ENCODE results near the gene TPX2. TPM values are rescaled to one million over a fixed set of nuclear protein-coding genes. Genes with fewer than 3 reads are reported as not detected.

The TPX2 gene
- total and polyA plus RNA-seq, 2 experiments from 2014 or later, result 37.7 to 39.6 TPM

GRCh38 chr20:31839782-31840487 lies 100.8 kb downstream of the TPX2 start:
- DNase-seq, result peak; percentile 42
- Histone ChIP-seq H2AFZ (no peak overlapping the region), H3K79me2 (ENCODE audit: insufficient read depth) (no peaks in the 10 kb centered on the region), H3K9me3 (ENCODE audit: low read depth) (no peaks in the 10 kb centered on the region), H3K9ac (no peak overlapping the region), H4K20me1 (ENCODE audit: insufficient read depth) (no peaks in the 10 kb centered on the region), H3K27ac (no peak overlapping the region), H3K27me3 (replicated peaks; ENCODE audit: insufficient read depth) (no peaks in the 10 kb centered on the region), H3K4me2 (ENCODE audit: unreplicated experiment) (no peak overlapping the region), H3F3A (ENCODE audit: insufficient read depth) (peaks cover 24% of the 10 kb centered on the region), H3K9me2 (ENCODE audit: insufficient read depth) (no peaks in the 10 kb centered on the region), H3K4me3 (no peak overlapping the region), H3K4me1 (ENCODE audit: insufficient read depth) (peaks cover 50% of the 10 kb centered on the region), H3K36me3 (ENCODE audit: low read depth) (no peaks in the 10 kb centered on the region)
- WGBS, 2 experiments (ENCODE audit: low coverage in 1 of 2, low lambda C conversion rate in 2 of 2, missing lambda C conversion rate in 2 of 2), result 69 to 79% methylated on average over 5 of the region's 5 CpGs
- no peak for TF ChIP-seq EZH2phosphoT487 (IDR thresholded peaks at IDR 0.05; ENCODE audit: insufficient read depth, low read depth)
- TF ChIP-seq EZH2 (IDR thresholded peaks at IDR 0.05; ENCODE audit: insufficient read depth, poor library complexity, severe bottlenecking), result no peak
- in situ Hi-C loops (cut with MboI), result no loop called here

- Histone ChIP-seq H3K27ac (no peak overlapping the region), H3K36me3 (ENCODE audit: low read depth) (no peaks in the 10 kb centered on the region), H2AFZ (no peak overlapping the region), H3K4me3 (no peak overlapping the region), H3K9ac (no peak overlapping the region), H3K27me3 (replicated peaks; ENCODE audit: insufficient read depth) (no peaks in the 10 kb centered on the region), H3K4me2 (ENCODE audit: unreplicated experiment) (no peak overlapping the region), H3K79me2 (ENCODE audit: insufficient read depth) (no peaks in the 10 kb centered on the region), H3K9me3 (ENCODE audit: low read depth) (no peaks in the 10 kb centered on the region), H3F3A (ENCODE audit: insufficient read depth) (peaks cover 24% of the 10 kb centered on the region), H3K9me2 (ENCODE audit: insufficient read depth) (no peaks in the 10 kb centered on the region), H4K20me1 (ENCODE audit: insufficient read depth) (no peaks in the 10 kb centered on the region), H3K4me1 (ENCODE audit: insufficient read depth) (peaks cover 44% of the 10 kb centered on the region)
- no peak for TF ChIP-seq EZH2phosphoT487 (IDR thresholded peaks at IDR 0.05; ENCODE audit: insufficient read depth, low read depth)
- TF ChIP-seq EZH2 (IDR thresholded peaks at IDR 0.05; ENCODE audit: insufficient read depth, poor library complexity, severe bottlenecking), result no peak
- DNase-seq, result peak; percentile 58
- in situ Hi-C loops (cut with MboI), result no loop called here
- 68 to 72% methylated on average over 14 to 15 of the region's 15 CpGs for WGBS, 2 experiments (ENCODE audit: low coverage in 1 of 2, low lambda C conversion rate in 2 of 2, missing lambda C conversion rate in 2 of 2)
Measured at GRCh38 chr20:31840906-31841816, 102.1 kb downstream of the TPX2 start.

- no peaks in the 10 kb centered on the region for H3K9me2 ChIP-seq (ENCODE audit: insufficient read depth)
- TF ChIP-seq EZH2phosphoT487 (IDR thresholded peaks at IDR 0.05; ENCODE audit: insufficient read depth, low read depth), result no peak
- TF ChIP-seq EZH2 (IDR thresholded peaks at IDR 0.05; ENCODE audit: insufficient read depth, poor library complexity, severe bottlenecking), result no peak
- H3K79me2 ChIP-seq (ENCODE audit: insufficient read depth), result no peaks in the 10 kb centered on the region
- 0 out of 2 replicates have a peak, but pooled peaks cover under 1% of the 10 kb centered on the region for H3K27me3 ChIP-seq (replicated peaks; ENCODE audit: insufficient read depth)
- DNase-seq, result peak; percentile 85
- no peaks in the 10 kb centered on the region for H3K36me3 ChIP-seq (ENCODE audit: low read depth)
- no peak overlapping the region for H2AFZ ChIP-seq
- H3K9me3 ChIP-seq (ENCODE audit: low read depth), result no peaks in the 10 kb centered on the region
- H4K20me1 ChIP-seq (ENCODE audit: insufficient read depth), result no peaks in the 10 kb centered on the region
- peaks cover 18% of the 10 kb centered on the region for H3F3A ChIP-seq (ENCODE audit: insufficient read depth)
- no peak overlapping the region for H3K4me3 ChIP-seq
- H3K4me1 ChIP-seq (ENCODE audit: insufficient read depth), result peaks cover 36% of the 10 kb centered on the region
- H3K9ac ChIP-seq, result peak overlapping the region; percentile 9; the same call in 1 of the 2 replicates
- in situ Hi-C loops (cut with MboI), result no loop called here
- H3K4me2 ChIP-seq (ENCODE audit: unreplicated experiment), result no peak overlapping the region
- no peak overlapping the region for H3K27ac ChIP-seq
- 49 to 61% methylated on average over 7 to 8 of the region's 8 CpGs for WGBS, 2 experiments (ENCODE audit: low coverage in 1 of 2, low lambda C conversion rate in 2 of 2, missing lambda C conversion rate in 2 of 2)
Measured at GRCh38 chr20:31841928-31842327, 102.8 kb downstream of the TPX2 start.

GRCh38 chr20:31842471-31843157 lies 103.5 kb downstream of the TPX2 start:
- Histone ChIP-seq H3K4me3 (no peak overlapping the region), H2AFZ (no peak overlapping the region), H3K9me3 (ENCODE audit: low read depth) (no peaks in the 10 kb centered on the region), H3K79me2 (ENCODE audit: insufficient read depth) (no peaks in the 10 kb centered on the region), H3K27ac (no peak overlapping the region; the same call in 1 of the 2 replicates), H3K9ac (peak overlapping the region; percentile 37), H3K36me3 (ENCODE audit: low read depth) (no peaks in the 10 kb centered on the region), H4K20me1 (ENCODE audit: insufficient read depth) (no peaks in the 10 kb centered on the region), H3F3A (ENCODE audit: insufficient read depth) (peaks cover 11% of the 10 kb centered on the region; the same call in 1 of the 2 replicates), H3K4me1 (ENCODE audit: insufficient read depth) (peaks cover 29% of the 10 kb centered on the region), H3K27me3 (replicated peaks; ENCODE audit: insufficient read depth) (peaks cover 7% of the 10 kb centered on the region; the same call in 1 of the 2 replicates), H3K9me2 (ENCODE audit: insufficient read depth) (no peaks in the 10 kb centered on the region), H3K4me2 (ENCODE audit: unreplicated experiment) (peak overlapping the region; percentile 29)
- peak; percentile 51 for DNase-seq
- in situ Hi-C loops (cut with MboI), result no loop called here
- TF ChIP-seq EZH2phosphoT487 (IDR thresholded peaks at IDR 0.05; ENCODE audit: insufficient read depth, low read depth) (no peak), EZH2 (IDR thresholded peaks at IDR 0.05; ENCODE audit: insufficient read depth, poor library complexity, severe bottlenecking) (no peak)
- WGBS, 2 experiments (ENCODE audit: low coverage in 1 of 2, low lambda C conversion rate in 2 of 2, missing lambda C conversion rate in 2 of 2), result 60% methylated on average over 11 to 12 of the region's 12 CpGs
